AG10803 (cell line): ENCODE measurements around the gene GRM4.

Experiments
- DNase-seq: peaks from one replicate; pipeline ENCODE4 v3.0.0; 2010; ENCODE audit warnings: low read depth
- H3K4me3 ChIP-seq: 2 replicates; pipeline ENCODE4 v1.5.1; 2011; ENCODE audit warnings: mild to moderate bottlenecking, low read length, control low read depth
- CTCF ChIP-seq: conservative IDR thresholded peaks from 2 replicates; pipeline ENCODE4 v1.5.1; 2011; ENCODE audit warnings: mild to moderate bottlenecking, low read length, control low read depth, inconsistent platforms

Gene GRM4

GRCh38 chr6:33975661-33976436, 170.0 kb downstream of the GRM4 start:
- TF ChIP-seq CTCF = no peak
- no peak for DNase-seq
- no peak overlapping the region for H3K4me3 ChIP-seq

- no peak for DNase-seq
- no peak overlapping the region for H3K4me3 ChIP-seq
- TF ChIP-seq CTCF = no peak
Measured at GRCh38 chr6:33974471-33974870, 171.4 kb downstream of the GRM4 start.

GRCh38 chr6:33974030-33974429, 171.9 kb downstream of the GRM4 start:
- no peak overlapping the region for H3K4me3 ChIP-seq
- no peak for DNase-seq
- no peak for TF ChIP-seq CTCF

GRCh38 chr6:33971580-33971979, 174.3 kb downstream of the GRM4 start:
- H3K4me3 ChIP-seq = no peak overlapping the region
- no peak for DNase-seq

More at GRCh38 chr6:33971580-33971979, 174.3 kb downstream of the GRM4 start:
- no peak for TF ChIP-seq CTCF
